ENCODE data around the gene MSRB1. TPM values are rescaled to one million over a fixed set of nuclear protein-coding genes. Genes with fewer than 3 reads are reported as not detected.

The MSRB1 gene
- total and polyA plus RNA-seq, 2 of the 8 experiments (the other 6 are each of a cell fraction or from before 2014, with no cell fraction given) = 28.2 to 51.4 TPM

- WGBS, 2 experiments (ENCODE audit: extremely low coverage in 1 of 2, insufficient coverage in 1 of 2, insufficient read length in 1 of 2, insufficient replicate concordance in 2 of 2, low coverage in 1 of 2, low lambda C conversion rate in 2 of 2, missing lambda C conversion rate in 1 of 2) = 86% methylated on average over 17 of the region's 17 CpGs; no CpG with 5 or more reads in 1 of the 2 experiments
- Histone ChIP-seq H2AFZ (ENCODE audit: low read length) (no peak overlapping the region), H4K91ac (replicated peaks; ENCODE audit: insufficient read length, low read length) (no peak overlapping the region), H2AK5ac (ENCODE audit: low read depth, low read length) (no peak overlapping the region), H3K4me3 (ENCODE audit: extremely low read depth in 1 of 4, insufficient read depth in 2 of 4, low read depth in 3 of 4, low read length in 4 of 4) (no peak overlapping the region), H3K27ac (ENCODE audit: low read depth, low read length) (no peak overlapping the region), H3K4ac (replicated peaks; ENCODE audit: insufficient read length, low read depth, low read length) (no peak overlapping the region), H3K56ac (replicated peaks; ENCODE audit: insufficient read length, low read depth, low read length) (no peak overlapping the region), H3K36me3 (ENCODE audit: control insufficient read depth in 2 of 4, insufficient read depth in 4 of 4, low read length in 3 of 4) (peaks cover 4 to 12% (median 8%) of the 10 kb centered on the region in 4 experiments; a peak in 5 of 8 replicates), H3K4me2 (ENCODE audit: insufficient read depth in 1 of 2, low read depth in 2 of 2, low read length in 2 of 2) (no peak overlapping the region), H2BK15ac (ENCODE audit: low read length) (no peak overlapping the region), H3K18ac (ENCODE audit: extremely low read depth, low read length) (no peak overlapping the region), H3K23ac (ENCODE audit: insufficient read length) (no peak overlapping the region), H3K4me1 (replicated peaks in 1 of 4; ENCODE audit: control insufficient read depth in 3 of 4, insufficient read depth in 4 of 4, low read length in 3 of 4) (peaks cover 0 to 8% (median 6%) of the 10 kb centered on the region in 4 experiments; a peak in 5 of 7 replicates), H3K79me1 (ENCODE audit: low read depth, low read length) (no peaks in the 10 kb centered on the region), H3K23me2 (ENCODE audit: low read depth, low read length) (peaks cover 6% of the 10 kb centered on the region; the same call in 1 of the 2 replicates), H3K79me2 (ENCODE audit: control insufficient read depth in 1 of 2, insufficient read depth in 2 of 2, low read length in 2 of 2) (no peaks in the 10 kb centered on the region), H2BK20ac (ENCODE audit: low read length) (no peak overlapping the region), H3K27me3 (replicated peaks in 1 of 4; ENCODE audit: control insufficient read depth in 3 of 4, extremely low read depth in 1 of 4, insufficient read depth in 3 of 4, low read length in 3 of 4) (peaks cover 0 to 2% (median 0%) of the 10 kb centered on the region in 4 experiments; a peak in 1 of 7 replicates), H3K14ac (ENCODE audit: insufficient read length) (no peak overlapping the region), H3K9me3 (ENCODE audit: insufficient read depth in 2 of 2, low read depth in 1 of 2, low read length in 1 of 2) (no peaks in the 10 kb centered on the region), H4K20me1 (replicated peaks in 1 of 2; ENCODE audit: control insufficient read depth in 1 of 2, insufficient read depth in 2 of 2, low read length in 2 of 2) (peaks cover 0 to 4% of the 10 kb centered on the region in 2 experiments), H2BK12ac (ENCODE audit: low read depth, low read length) (no peak overlapping the region), H2BK120ac (replicated peaks; ENCODE audit: low read depth, low read length) (no peak overlapping the region), H3K9ac (replicated peaks in 1 of 4; ENCODE audit: extremely low read depth in 1 of 4, low read depth in 3 of 4, low read length in 3 of 4) (no peak overlapping the region), H2BK5ac (ENCODE audit: low read depth, low read length) (no peak overlapping the region), H4K5ac (ENCODE audit: insufficient read length, low read depth, low read length) (no peak overlapping the region), H4K8ac (ENCODE audit: extremely low read depth, insufficient read depth, low read length) (no peak overlapping the region)
- no peak for FAIRE-seq
- DNase-seq (ENCODE audit: low read depth in 1 of 2, low spot score in 2 of 2) = no peak
- CTCF ChIA-PET (ENCODE audit: partially characterized antibody) = interaction anchor here (0.6 to 6.3 kb wide), 2 partner anchors 15 to 636 kb away, joined by 3 to 62 read pairs; partner anchors contain the start of gene RPL3L
- POLR2A ChIA-PET (ENCODE audit: partially characterized antibody) = interaction anchor here (11.7 kb wide), 1 partner anchor 21 kb away, joined by 336 read pairs; the partner anchor contains the start of genes NDUFB10, RNF151, RPL3L and RPS2
- no peak for TF ChIP-seq GTF2F1 (IDR thresholded peaks at IDR 0.05; ENCODE audit: borderline replicate concordance, low read depth, low read length)
- TF ChIP-seq CEBPB (IDR thresholded peaks at IDR 0.05; ENCODE audit: low read depth, low read length) = no peak
Observed at GRCh38 chr16:1938910-1939309, 4.1 kb downstream of the MSRB1 start.

Data from H1 (cell line).